Smooth muscle cell (in vitro differentiated cells): ENCODE measurements around the gene TEX264. TPM values are rescaled to one million over a fixed set of nuclear protein-coding genes. Genes with fewer than 3 reads are reported as not detected.

ENCODE experiments used
- DNase-seq: peaks from one replicate; lab custom pipeline; 2025; ENCODE audit not compliant: unreplicated experiment; lab: John Stamatoyannopoulos, UW
- H2AFZ ChIP-seq: fragments of 200-600 bp; sonication (generic); 2 replicates; pipeline ENCODE4 v1.6.0; 2016; ENCODE audit warnings: antibody characterized with exemption, low read depth, mild to moderate bottlenecking
- H3F3A ChIP-seq: fragments of 200-600 bp; sonication (generic); 2 replicates; pipeline ENCODE4 v1.6.0; 2017; ENCODE audit warnings: antibody characterized with exemption, low read depth
- H3K27ac ChIP-seq: fragments of 200-600 bp; sonication (generic); 2 replicates; pipeline ENCODE4 v1.5.1; 2016; ENCODE audit warnings: low read depth, mild to moderate bottlenecking
- H3K27me3 ChIP-seq: fragments of 200-600 bp; sonication (generic); 2 replicates; pipeline ENCODE4 v1.6.1; 2016; ENCODE audit warnings: low read depth, mild to moderate bottlenecking
- H3K36me3 ChIP-seq: fragments of 200-600 bp; sonication (generic); 2 replicates; pipeline ENCODE4 v1.5.1; 2016; ENCODE audit warnings: low read depth
- H3K4me1 ChIP-seq: fragments of 200-600 bp; sonication (generic); 2 replicates; pipeline ENCODE4 v1.5.1; 2016; ENCODE audit warnings: low read depth
- H3K4me2 ChIP-seq: fragments of 200-600 bp; sonication (generic); 2 replicates; pipeline ENCODE4 v1.6.0; 2016; ENCODE audit warnings: mild to moderate bottlenecking
- H3K4me3 ChIP-seq: fragments of 200-600 bp; sonication (generic); 2 replicates; pipeline ENCODE4 v1.5.1; 2016; ENCODE audit warnings: mild to moderate bottlenecking
- H3K79me2 ChIP-seq: fragments of 200-600 bp; sonication (generic); 2 replicates; pipeline ENCODE4 v1.6.0; 2016; ENCODE audit warnings: low read depth, mild to moderate bottlenecking
- H3K9ac ChIP-seq: fragments of 200-600 bp; sonication (generic); 2 replicates; pipeline ENCODE4 v1.6.0; 2016; ENCODE audit warnings: low read depth
- H3K9me3 ChIP-seq: fragments of 200-600 bp; sonication (generic); replicated peaks from 2 replicates; pipeline ENCODE4 v1.5.1; 2016; ENCODE audit warnings: low read depth
- H4K20me1 ChIP-seq: fragments of 200-600 bp; sonication (generic); 2 replicates; pipeline ENCODE4 v1.6.0; 2016; ENCODE audit warnings: low read depth
- CTCF ChIP-seq: fragments of 200-600 bp; sonication (generic); IDR thresholded peaks from 2 replicates; pipeline ENCODE4 v1.5.1; 2017; ENCODE audit warnings: borderline replicate concordance, mild to moderate bottlenecking, antibody characterized with exemption; ENCODE audit not compliant: insufficient read depth, poor library complexity, severe bottlenecking
- WGBS: methylation state at CpG from one replicate; pipeline ENCODE4 v1.1.7; 2016; ENCODE audit warnings: low lambda C conversion rate; 5-methylcytosine and 5-hydroxymethylcytosine counted together
- polyA plus RNA-seq: library from polyadenylated mRNA; unstranded; fragments of >200 nt; fragmentation: Nextera tagmentation; extraction: Ambion mirVana; gene quantifications from 2 replicates; pipeline ENCODE4 v1.2.1, GENCODE V29; 2016
- total RNA-seq: library from RNA; depleted of rRNA; stranded (reverse); fragments of >200 nt; gene quantifications from 2 replicates; pipeline ENCODE4 v1.2.3, GENCODE V29; 2014

Gene TEX264
- total and polyA plus RNA-seq, 2 experiments from 2014 or later, result 39.8 to 41.0 TPM

GRCh38 chr3:51682526-51682925 is 11.5 kb downstream of the TEX264 start:
- no peak for DNase-seq

GRCh38 chr3:51683566-51683965 is 12.5 kb downstream of the TEX264 start:
- Histone ChIP-seq H3K4me3 (no peak overlapping the region), H3K4me1 (no peaks in the 10 kb centered on the region), H4K20me1 (peaks cover 24% of the 10 kb centered on the region), H3K4me2 (no peak overlapping the region), H3K79me2 (no peaks in the 10 kb centered on the region), H3K9ac (no peak overlapping the region), H3K9me3 (no peaks in the 10 kb centered on the region), H2AFZ (no peak overlapping the region), H3F3A (no peaks in the 10 kb centered on the region), H3K27me3 (no peaks in the 10 kb centered on the region), H3K36me3 (no peaks in the 10 kb centered on the region), H3K27ac (no peak overlapping the region)
- DNase-seq, result no peak
- no peak for TF ChIP-seq CTCF
- 96% methylated on average over 2 of the region's 2 CpGs for WGBS

More at GRCh38 chr3:51682526-51682925, 11.5 kb downstream of the TEX264 start:
- no peak overlapping the region for H3K27ac ChIP-seq
- H3K4me1 ChIP-seq, result no peaks in the 10 kb centered on the region
- H2AFZ ChIP-seq, result no peak overlapping the region
- H3K9ac ChIP-seq, result no peak overlapping the region
- no peaks in the 10 kb centered on the region for H3K79me2 ChIP-seq
- no peak overlapping the region for H3K4me3 ChIP-seq
- WGBS, result 80% methylated on average over 7 of the region's 7 CpGs
- H3K9me3 ChIP-seq, result no peaks in the 10 kb centered on the region
- no peaks in the 10 kb centered on the region for H3K36me3 ChIP-seq
- no peaks in the 10 kb centered on the region for H3F3A ChIP-seq
- H3K27me3 ChIP-seq, result no peaks in the 10 kb centered on the region
- no peak overlapping the region for H3K4me2 ChIP-seq
- TF ChIP-seq CTCF, result no peak
- peaks cover 24% of the 10 kb centered on the region for H4K20me1 ChIP-seq

- no peaks in the 10 kb centered on the region for H3K36me3 ChIP-seq
- H3F3A ChIP-seq, result no peaks in the 10 kb centered on the region
- no peaks in the 10 kb centered on the region for H3K9me3 ChIP-seq
- no peaks in the 10 kb centered on the region for H3K4me1 ChIP-seq
- WGBS, result 89% methylated on average over 7 of the region's 7 CpGs
- H2AFZ ChIP-seq, result no peak overlapping the region
- no peak overlapping the region for H3K4me2 ChIP-seq
- DNase-seq, result no peak
- H3K79me2 ChIP-seq, result no peaks in the 10 kb centered on the region
- H3K9ac ChIP-seq, result no peak overlapping the region
- H4K20me1 ChIP-seq, result peaks cover 30% of the 10 kb centered on the region
- no peak for TF ChIP-seq CTCF
- no peak overlapping the region for H3K27ac ChIP-seq
- no peak overlapping the region for H3K4me3 ChIP-seq
- H3K27me3 ChIP-seq, result no peaks in the 10 kb centered on the region
These were observed 14.1 kb downstream of the TEX264 start for GRCh38 chr3:51684971-51685751.

GRCh38 chr3:51686056-51686455 is 15.0 kb downstream of the TEX264 start:
- Histone ChIP-seq H3K27ac (no peak overlapping the region), H3K79me2 (no peaks in the 10 kb centered on the region), H3K27me3 (no peaks in the 10 kb centered on the region), H3K36me3 (no peaks in the 10 kb centered on the region), H3F3A (no peaks in the 10 kb centered on the region), H3K4me3 (no peak overlapping the region), H3K4me1 (no peaks in the 10 kb centered on the region), H3K9me3 (no peaks in the 10 kb centered on the region), H3K4me2 (no peak overlapping the region), H4K20me1 (peaks cover 30% of the 10 kb centered on the region), H2AFZ (no peak overlapping the region), H3K9ac (no peak overlapping the region)
- TF ChIP-seq CTCF, result no peak
- 99% methylated on average over 4 of the region's 4 CpGs for WGBS
- no peak for DNase-seq
